ENCODE results near the gene DSCAML1.

DSCAML1 gene

GRCh38 chr11:117631336-117632140 is 165.5 kb downstream of the DSCAML1 start:
- no peak for DNase-seq

- no peak for DNase-seq
These were observed 167.0 kb downstream of the DSCAML1 start for GRCh38 chr11:117629891-117630538.

DNA sequence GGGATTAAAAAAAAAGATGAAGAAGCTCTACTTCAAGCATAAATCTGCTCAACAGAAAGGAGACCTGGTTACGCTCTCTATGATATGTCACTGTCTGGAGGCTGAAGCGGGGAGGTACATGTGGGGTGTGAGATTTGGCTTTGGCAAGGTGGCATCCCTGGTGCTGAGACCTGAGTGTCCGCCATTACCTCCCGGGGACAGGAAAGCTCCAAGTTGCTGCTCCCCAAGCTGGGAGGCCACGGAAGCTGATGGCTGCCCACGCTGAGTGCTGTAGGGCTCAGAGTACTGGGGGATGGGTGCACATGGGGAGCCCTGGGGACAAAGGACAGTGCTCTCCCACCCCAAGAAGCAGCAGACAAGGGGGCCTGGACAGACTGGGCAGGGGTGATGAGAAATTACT is 167.9 kb downstream of the DSCAML1 start:
- DNase-seq, result no peak

DNA sequence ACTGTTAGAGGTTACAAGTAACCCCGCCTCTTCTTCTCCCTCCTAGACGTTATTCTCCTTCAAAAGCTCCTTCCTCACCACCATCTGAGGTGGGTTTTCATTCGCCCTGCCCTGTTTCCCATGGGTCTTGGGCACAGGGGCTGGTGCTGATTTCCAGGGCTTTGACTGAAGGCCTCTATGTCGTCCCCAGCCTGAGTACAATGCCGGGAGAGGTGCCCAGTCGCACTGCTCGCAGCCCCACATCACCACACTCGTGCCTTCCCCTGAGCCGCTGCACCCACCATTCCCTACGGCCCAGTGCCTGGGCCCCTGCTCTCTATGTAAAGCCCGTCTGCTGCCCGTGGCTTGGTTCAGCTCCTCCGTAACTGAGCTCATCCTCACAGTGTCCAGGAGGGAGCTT is 169.8 kb downstream of the DSCAML1 start:
- DNase-seq, result no peak

DNA sequence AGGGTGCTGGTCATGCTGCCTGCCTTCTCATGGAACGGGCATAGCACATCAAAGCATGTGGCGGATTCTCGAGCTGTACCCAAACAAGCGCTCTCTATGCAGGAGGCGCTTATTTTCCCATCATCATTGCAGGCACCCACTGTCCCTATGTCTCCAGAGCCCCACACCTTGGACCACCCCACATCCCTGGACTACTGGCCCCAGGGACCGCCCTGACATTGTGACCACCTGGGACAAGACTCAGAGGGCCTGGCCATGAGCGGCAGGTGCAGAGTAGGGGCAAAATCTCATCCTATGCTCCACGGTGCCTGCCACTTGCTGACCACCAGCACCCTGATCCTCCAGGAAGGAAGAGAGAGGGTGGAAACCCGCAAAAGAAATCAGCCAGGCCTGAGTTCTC is 170.4 kb downstream of the DSCAML1 start:
- no peak for DNase-seq

DNA sequence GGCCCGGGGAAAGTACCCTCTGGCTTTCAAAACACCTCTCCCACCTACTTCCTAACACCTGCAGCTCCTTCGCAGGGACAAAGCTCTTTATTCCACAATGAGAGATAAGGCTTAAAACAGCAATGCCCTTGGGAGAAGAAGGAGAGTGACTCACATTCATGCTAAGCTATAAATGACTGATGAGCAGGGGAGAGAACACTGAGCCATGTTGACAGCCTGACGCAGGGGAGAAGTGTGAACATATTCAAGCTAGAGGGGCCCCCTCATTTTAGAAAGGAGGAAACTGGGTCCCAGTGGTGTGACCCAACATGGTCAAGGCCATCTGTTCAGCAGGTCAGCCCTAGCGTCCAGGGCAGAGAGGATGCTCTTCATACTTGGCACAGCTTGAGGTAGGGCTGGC is 171.8 kb downstream of the DSCAML1 start:
- no peak for DNase-seq

- DNase-seq, result no peak
These were observed 173.2 kb downstream of the DSCAML1 start for GRCh38 chr11:117623831-117624271.

DNA sequence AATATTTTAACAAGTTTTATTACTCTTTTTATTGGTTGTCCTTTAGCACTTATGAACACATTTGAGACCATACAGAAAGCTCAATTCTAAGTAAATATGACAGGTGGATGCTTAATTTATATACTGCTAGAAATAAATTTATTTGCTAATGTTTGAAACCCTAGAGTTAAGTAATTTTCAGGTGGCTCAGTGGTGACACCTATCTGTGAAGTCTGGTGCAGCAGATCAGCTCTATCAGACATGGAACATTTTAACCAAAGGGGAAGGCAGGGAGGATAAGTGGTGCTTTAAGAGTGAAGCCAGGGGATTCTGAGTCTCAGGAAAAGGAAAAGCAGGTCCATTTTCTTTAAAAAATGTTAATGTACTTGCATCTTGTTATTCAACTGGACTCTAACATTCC is 175.8 kb downstream of the DSCAML1 start:
- DNase-seq, result peak; percentile 3

DNA sequence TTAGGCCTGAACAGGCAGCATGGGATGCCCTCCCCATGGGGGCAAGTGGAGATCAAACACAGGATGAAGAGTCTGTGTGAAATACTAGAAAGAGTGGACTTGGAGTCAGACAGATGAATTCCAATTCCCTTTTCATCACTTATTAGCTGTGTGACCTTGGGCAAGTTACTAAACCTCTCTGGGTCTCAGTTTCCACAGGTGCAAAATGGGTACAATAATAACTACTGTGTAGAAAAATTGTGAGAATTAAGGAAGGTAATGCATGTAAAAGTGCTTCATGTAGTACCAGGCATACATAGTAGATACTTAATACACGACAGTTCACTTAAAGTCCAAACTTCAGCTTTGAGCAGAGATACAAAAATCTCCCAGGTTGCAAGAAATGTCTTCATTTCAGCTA is 176.4 kb downstream of the DSCAML1 start:
- no peak for DNase-seq

DNA sequence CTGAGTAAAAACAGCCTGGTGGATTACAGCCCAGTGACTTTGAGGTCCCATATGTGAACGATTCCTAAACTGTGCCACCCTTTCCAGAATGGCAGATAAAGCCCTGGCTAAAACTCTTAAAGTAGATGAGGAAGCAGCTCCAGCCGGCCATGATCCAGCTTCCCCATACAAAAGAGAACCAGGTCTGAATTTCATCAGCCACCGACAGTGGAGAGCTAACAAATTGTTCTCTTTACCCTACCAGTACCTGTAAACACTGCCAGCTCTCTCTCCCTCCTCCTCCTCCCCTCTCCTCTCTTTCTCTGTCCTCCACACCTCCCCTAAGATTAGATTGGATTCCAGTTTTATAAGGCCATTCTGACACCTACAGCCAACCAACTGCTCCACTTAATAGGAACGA is 176.9 kb downstream of the DSCAML1 start:
- no peak for DNase-seq

GRCh38 chr11:117619661-117620060 is 177.4 kb downstream of the DSCAML1 start:
- DNase-seq, result no peak

- DNase-seq, result no peak
These were observed 178.0 kb downstream of the DSCAML1 start for GRCh38 chr11:117618982-117619355.

DNA sequence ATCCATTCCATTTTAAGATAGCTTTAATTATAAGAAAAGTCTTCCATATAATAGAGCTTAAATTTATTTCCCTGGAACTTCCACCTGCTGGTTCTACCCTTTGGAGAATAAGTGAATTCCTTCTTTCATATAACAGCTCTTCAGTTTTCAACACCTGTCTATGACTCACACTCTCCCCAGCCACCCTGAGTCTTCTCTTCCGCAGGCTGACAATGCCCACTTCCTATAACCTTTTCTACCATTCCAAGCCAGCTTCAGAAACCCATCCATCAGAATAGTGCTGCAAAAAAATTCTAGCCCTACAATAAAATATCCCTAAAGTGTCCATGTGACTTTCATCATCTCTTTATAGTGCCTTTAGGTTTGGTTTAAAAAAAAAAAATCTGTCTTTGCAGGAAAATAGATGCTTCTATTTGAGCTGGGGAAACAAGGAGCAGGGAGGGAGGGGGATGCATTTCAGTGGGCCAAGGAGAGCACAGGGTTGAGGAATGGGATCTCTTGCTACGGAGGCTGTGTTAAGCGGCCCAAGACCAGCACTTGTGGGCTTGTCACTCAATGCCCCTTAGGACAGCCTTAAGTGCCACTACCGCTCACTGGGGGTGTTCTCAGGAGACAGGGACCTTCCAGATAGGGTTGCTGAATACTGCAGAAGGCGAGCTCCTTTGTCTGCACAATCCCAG is 178.6 kb downstream of the DSCAML1 start:
- DNase-seq, result no peak

DNA sequence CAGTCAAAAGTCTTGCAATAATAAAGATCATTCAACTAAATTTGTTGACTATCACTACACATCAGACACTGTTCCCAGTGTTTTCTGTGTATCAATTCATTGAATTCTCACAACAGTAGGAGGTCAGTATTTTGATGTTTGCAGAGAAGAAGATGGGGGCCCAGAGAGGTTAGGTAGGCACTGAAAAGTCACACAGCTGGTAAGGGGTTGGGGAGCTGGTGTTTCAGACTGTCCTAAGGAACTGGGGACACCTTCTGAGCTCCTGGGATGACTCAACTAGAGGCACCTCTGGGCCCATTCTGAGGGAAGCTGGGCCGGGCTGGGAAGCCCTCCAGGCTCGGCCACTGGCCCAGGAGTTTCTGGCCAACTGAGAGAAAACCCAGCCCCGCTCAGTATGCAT is 180.0 kb downstream of the DSCAML1 start:
- DNase-seq, result no peak

- no peak for DNase-seq
These were observed 182.3 kb downstream of the DSCAML1 start for GRCh38 chr11:117614728-117615127.

GRCh38 chr11:117613521-117613920 is 183.5 kb downstream of the DSCAML1 start:
- no peak for DNase-seq

DNA sequence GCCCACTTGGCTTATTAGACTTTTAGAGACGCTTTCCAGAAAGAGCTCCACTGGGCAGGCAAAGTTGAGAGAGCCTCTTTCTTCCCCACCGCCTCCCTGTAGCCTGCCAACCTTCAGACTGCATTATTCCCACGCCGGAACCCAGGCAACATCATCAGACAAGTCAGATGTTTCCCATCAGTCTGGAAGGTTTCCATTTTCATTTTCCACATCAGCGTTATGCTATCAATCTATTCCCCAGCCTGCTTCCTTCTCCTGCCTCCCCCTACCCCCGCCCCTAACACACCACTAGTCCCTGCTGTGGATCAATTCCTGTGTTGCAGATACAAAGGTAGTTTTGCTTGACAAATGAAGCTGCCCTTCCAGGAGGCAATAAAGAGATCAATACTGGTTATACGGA is 184.8 kb downstream of the DSCAML1 start:
- no peak for DNase-seq

DNA sequence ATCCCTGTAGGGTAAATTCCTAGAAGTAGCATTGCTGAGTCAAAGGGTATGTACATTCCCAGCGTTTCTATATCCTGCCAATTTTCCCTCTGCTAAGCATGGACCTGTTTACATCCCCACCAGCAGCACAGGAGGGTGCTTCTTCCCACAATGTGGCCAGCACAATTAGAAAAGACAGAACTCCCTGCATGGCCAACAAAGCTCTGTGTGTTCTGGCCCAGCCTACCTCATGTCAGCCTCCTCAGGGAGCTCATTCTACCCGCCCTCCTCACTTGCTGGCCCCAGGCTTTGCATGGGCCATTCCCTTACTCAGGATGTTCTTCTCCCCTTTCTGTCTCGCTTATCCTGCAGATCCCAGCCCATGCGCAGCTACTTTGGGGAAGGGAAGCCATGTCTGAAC is 186.1 kb downstream of the DSCAML1 start:
- no peak for DNase-seq

DNA sequence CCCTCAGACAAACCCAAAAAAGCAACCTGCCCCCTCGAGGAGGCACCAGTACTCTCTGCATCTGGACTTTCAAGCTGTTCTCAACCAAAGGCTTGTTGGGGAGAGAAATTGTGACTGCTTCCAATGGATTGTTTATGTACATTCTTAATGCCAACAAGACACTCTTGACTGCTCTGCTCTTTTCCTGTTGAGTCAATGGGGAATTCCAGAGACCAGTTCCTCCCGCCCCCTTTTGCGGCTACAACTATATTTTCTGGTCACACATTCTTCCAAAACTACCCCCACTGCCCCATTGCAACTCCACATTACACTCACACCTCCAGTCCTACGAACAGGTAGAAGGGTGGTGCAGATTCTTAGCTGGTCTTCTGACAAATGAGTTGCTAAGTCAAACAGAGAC is 187.0 kb downstream of the DSCAML1 start:
- DNase-seq, result no peak

- no peak for DNase-seq
These were observed 189.6 kb downstream of the DSCAML1 start for GRCh38 chr11:117607449-117607848.

DNA sequence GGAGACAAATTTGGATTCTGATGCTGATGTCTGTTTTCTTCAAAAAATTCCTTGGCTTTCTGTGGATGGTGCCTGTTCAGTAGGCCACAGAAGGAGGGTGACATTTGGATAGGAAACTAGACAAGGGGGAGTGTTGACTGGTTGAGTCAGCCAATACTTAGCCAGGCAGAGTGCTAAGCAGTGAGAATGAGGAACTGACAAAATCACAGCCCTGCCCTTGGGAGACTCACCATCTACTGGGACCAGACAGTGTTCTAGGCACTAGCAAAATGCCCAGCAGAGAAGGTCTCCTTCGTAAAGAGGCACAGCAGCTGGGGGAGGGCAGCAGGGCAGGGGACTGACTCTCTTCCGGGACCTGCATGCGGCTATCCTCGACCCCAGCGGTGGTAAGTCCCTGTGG is 190.2 kb downstream of the DSCAML1 start:
- no peak for DNase-seq

GRCh38 chr11:117606211-117606610 is 190.8 kb downstream of the DSCAML1 start:
- DNase-seq, result no peak

- no peak for DNase-seq
These were observed 191.7 kb downstream of the DSCAML1 start for GRCh38 chr11:117605331-117605730.

- no peak for DNase-seq
These were observed 192.6 kb downstream of the DSCAML1 start for GRCh38 chr11:117604336-117604995.

All from CD4-positive, alpha-beta T cell treated with Interleukin-10 for 1 hour (primary cell).